HG03139 (cell line): ENCODE measurements around the gene PIK3R4.

Experiments used
- ATAC-seq: cut with Tn5 transposase; IDR thresholded peaks from one replicate; pipeline ENCODE4 v1.9.1; 2021; ENCODE audit not compliant: unreplicated experiment

Gene PIK3R4

DNA sequence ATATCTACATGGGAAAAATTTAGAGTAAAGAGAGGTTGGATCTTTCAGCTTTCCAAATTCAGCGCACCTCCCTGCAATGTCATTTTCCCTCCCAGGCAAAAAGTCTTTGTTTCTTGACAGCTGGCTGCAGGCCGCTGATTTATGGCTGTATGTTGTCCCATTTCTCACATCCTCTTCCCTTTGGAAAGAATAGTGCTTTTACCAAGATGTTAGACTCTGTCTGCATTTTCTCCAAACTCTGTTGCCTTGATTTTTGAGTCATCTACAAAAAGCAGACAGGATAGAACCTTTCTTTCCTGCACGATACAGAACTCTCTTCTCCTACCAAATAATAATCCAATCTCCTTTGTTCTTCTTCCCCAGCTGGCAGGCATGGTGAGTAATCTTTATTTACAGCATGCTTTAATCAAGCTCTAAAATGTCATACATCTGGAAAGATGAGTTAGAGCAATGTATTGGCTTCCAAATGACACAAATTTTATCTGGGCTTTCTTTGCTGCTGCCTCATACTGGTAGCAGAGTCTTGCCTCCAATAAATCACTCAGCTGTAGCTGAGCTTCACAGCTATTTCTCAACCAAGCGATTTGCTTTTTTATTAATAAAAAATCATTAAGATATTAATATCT is 101.9 kb downstream of the PIK3R4 start:
- ATAC-seq: no peak

DNA sequence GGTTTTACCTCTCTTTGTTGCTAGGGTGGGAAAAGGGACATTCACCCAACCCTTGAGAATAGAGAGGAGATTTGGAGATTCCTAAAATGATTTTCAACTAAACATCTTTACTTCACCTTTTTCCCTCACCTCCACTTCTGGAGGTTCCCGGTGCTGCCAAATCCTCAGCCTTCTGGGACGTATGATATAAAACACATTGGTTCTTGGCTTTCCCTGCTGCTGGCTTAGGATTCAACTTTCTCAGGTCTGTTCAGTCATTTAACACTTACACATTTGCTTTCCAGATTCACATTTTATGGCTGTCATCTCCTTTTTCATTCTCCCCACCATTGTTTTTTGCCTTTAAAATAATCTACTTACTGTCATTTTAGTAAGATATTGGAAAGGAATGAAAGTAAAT is 106.6 kb downstream of the PIK3R4 start:
- ATAC-seq: no peak

DNA sequence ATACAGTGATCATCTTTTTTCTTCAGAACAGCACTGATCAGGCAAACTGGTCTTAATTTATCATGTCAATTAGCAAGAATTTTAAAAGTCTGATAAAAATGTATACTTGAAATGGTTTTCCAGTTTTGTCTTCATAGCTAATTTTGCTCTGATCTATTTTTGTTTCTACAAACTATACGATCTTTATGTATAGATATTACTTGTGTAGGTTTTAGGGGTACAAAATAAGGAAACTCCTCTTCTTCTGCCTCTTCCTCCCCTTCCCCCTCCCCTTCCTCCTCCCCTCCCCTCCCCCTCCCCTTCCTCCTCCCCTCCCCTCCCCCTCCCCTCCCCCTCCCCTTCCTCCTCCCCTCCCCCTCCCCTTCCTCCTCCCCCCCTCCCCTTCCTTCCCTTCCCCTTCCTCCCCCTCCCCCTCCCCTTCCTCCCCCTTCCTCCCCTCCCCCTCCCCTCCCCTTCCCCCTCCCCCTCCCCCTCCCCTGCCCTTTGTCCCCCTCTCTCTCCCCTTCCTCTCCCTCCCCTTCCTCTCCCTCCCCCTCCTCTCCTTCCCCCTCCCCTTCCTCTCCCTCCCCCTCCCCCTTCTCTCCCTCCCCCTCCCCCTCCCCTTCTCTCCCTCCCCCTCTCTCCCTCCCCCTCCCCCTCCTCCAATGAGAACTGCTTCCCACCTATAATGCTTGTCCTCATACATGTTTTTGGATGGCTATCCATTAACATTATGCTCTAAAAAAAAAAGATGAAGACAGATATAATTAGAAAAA is 110.0 kb downstream of the PIK3R4 start:
- no peak for ATAC-seq

DNA sequence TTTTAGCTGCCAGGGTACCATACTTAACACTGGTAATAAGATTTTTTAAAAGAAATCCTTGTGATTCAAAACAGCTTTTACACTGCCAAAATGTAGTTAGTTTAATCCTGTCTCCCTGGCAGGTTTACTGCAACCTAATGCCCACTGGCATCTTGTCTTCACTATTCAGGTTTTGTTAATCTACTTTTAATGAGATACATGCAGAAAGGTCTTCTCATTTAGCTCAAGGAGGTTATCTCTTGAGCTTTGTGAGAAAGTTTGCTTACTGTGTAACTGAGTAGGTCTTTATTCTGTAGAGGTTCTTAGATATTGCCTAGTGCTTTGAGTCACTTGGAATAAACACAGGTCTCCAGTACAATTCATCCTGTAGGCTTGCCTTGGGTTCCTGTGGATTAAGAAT is 110.7 kb downstream of the PIK3R4 start:
- ATAC-seq: no peak

DNA sequence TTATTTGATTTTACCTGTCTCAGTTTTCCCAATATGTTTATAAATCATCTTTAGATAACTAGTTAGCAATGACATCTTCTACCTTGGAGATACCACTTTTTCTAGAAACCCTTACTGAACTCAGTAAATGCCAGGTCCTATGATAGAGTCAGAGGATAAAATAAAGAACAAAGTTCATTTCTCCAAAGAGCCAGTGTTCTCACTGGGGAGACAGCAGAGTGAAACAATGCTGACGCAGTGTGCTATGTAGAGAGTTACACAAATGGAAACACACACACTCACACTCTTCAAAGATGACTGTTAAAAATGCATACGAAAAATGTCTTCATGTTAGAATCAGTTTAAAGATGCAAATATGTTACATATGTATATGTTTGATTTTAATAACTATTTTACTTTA is 111.3 kb downstream of the PIK3R4 start:
- no peak for ATAC-seq
